B cell (primary cell): Measurements from ENCODE around the gene GNG7. TPM values are rescaled to one million over a fixed set of nuclear protein-coding genes. Genes with fewer than 3 reads are reported as not detected.

ENCODE experiments used
- ATAC-seq: fragments of 200-7000 bp; cut with Tn5 transposase; one replicate; pipeline ENCODE4 v1.10.0; 2021; ENCODE audit warnings: low read depth, mild to moderate bottlenecking, moderate number of reproducible peaks, moderate library complexity
- CTCF ChIA-PET: fragments of 350-600 bp; sonication (Branson Sonifier 250); formaldehyde crosslinking; loops from one replicate; lab custom pipeline; 2021; ENCODE audit warnings: antibody characterized with exemption, inconsistent platforms; lab: Charles Lee
- POLR2A ChIA-PET: fragments of 350-600 bp; sonication (Branson Sonifier 250); formaldehyde crosslinking; loops from one replicate; lab custom pipeline; 2021; ENCODE audit warnings: antibody characterized with exemption; lab: Charles Lee
- DNase-seq: peaks from one replicate; pipeline ENCODE4 v3.0.0; 2013
- H2AFZ ChIP-seq: 2 replicates; pipeline ENCODE4 v1.6.1; 2012; ENCODE audit warnings: mild to moderate bottlenecking, low read depth, low read length; ENCODE audit not compliant: insufficient read depth, poor library complexity, severe bottlenecking
- H3K27ac ChIP-seq, 2 donors: 1 replicate in 1 of 2; 2 replicates in 1 of 2; pipeline ENCODE4 v1.5.1; 2012 to 2013; ENCODE audit warnings: low read length in 2 of 2, mild to moderate bottlenecking in 2 of 2, moderate library complexity in 1 of 2
- H3K27me3 ChIP-seq, 4 experiments: fragments of 200-600 bp in 1 of 4; sonication (generic) in 1 of 4; replicated peaks in 1 of 4; 1 replicate in 2 of 4; 2 replicates in 2 of 4; pipeline versions ENCODE4 v1.6.1 to v1.7.0; 2013 to 2016; ENCODE audit warnings: low read length in 3 of 4, mild to moderate bottlenecking in 2 of 4, mixed read lengths in 1 of 4, moderate library complexity in 1 of 4; ENCODE audit not compliant: insufficient read depth in 4 of 4, control insufficient read depth in 3 of 4; ENCODE audit errors: control extremely low read depth in 1 of 4
- H3K36me3 ChIP-seq, 2 experiments: replicated peaks in 1 of 2; 1 replicate in 1 of 2; 2 replicates in 1 of 2; pipeline versions ENCODE4 v1.6.1 to v1.7.1; 2013; ENCODE audit warnings: low read length in 1 of 2; ENCODE audit not compliant: insufficient read depth in 2 of 2, control insufficient read depth in 1 of 2; ENCODE audit errors: control extremely low read depth in 1 of 2, extremely low read depth in 1 of 2
- H3K4me1 ChIP-seq, 2 donors: fragments of 200-600 bp in 1 of 2; sonication (generic) in 1 of 2; 1 replicate in 1 of 2; 2 replicates in 1 of 2; pipeline versions ENCODE4 v1.5.1 to v1.6.1; 2013 to 2017; ENCODE audit warnings: low read length in 2 of 2; ENCODE audit not compliant: control insufficient read depth in 2 of 2, insufficient read depth in 2 of 2
- H3K4me2 ChIP-seq: replicated peaks from 2 replicates; pipeline ENCODE3; 2012; ENCODE audit warnings: mild to moderate bottlenecking, low read depth, low read length; ENCODE audit not compliant: poor library complexity, severe bottlenecking
- H3K4me3 ChIP-seq, 5 experiments: fragments of 200-600 bp in 1 of 5; sonication (generic) in 1 of 5; 1 replicate in 3 of 5; 2 replicates in 2 of 5; pipeline versions ENCODE4 v1.5.1 to v1.7.0; 2011 to 2016; ENCODE audit warnings: low read length in 4 of 5, mild to moderate bottlenecking in 4 of 5, low read depth in 2 of 5, control low read depth in 1 of 5, moderate library complexity in 1 of 5; ENCODE audit not compliant: insufficient read depth in 1 of 5; ENCODE audit errors: control extremely low read depth in 1 of 5, extremely low read depth in 1 of 5
- H3K79me2 ChIP-seq: fragments of 200-600 bp; sonication (generic); one replicate; pipeline ENCODE4 v1.6.0; 2016; ENCODE audit warnings: low read length; ENCODE audit not compliant: control insufficient read depth, insufficient read depth
- H3K9ac ChIP-seq: fragments of 200-600 bp; sonication (generic); 2 replicates; pipeline ENCODE4 v1.6.1; 2017; ENCODE audit warnings: mild to moderate bottlenecking, low read length, moderate library complexity
- H3K9me3 ChIP-seq, 3 donors: one replicate each; pipeline versions ENCODE4 v1.6.1 to v1.7.1; 2013; ENCODE audit warnings: low read length in 2 of 3; ENCODE audit not compliant: control insufficient read depth in 2 of 3, insufficient read depth in 1 of 3; ENCODE audit errors: control extremely low read depth in 1 of 3
- H4K20me1 ChIP-seq: 2 replicates; pipeline ENCODE4 v1.6.0; 2012; ENCODE audit warnings: mild to moderate bottlenecking, low read length; ENCODE audit not compliant: insufficient read depth, control insufficient read depth, poor library complexity, severe bottlenecking
- H3K27ac Mint-ChIP-seq: one replicate; pipeline ENCODE4 v1.8.0; 2021; ENCODE audit warnings: mixed read lengths
- H3K27me3 Mint-ChIP-seq: one replicate; pipeline ENCODE4 v1.8.0; 2021; ENCODE audit warnings: mixed read lengths
- H3K4me1 Mint-ChIP-seq: one replicate; pipeline ENCODE4 v1.8.0; 2021; ENCODE audit warnings: mixed read lengths
- H3K4me3 Mint-ChIP-seq: one replicate; pipeline ENCODE4 v1.8.0; 2021; ENCODE audit warnings: mixed read lengths
- H3K9me3 Mint-ChIP-seq: one replicate; pipeline ENCODE4 v1.8.0; 2022; ENCODE audit warnings: mixed read lengths; ENCODE audit not compliant: insufficient read depth
- EZH2 ChIP-seq: IDR thresholded peaks from 2 replicates; pipeline ENCODE4 v1.6.1; 2012; ENCODE audit warnings: borderline replicate concordance, low read depth, mild to moderate bottlenecking, moderate library complexity, low read length; ENCODE audit not compliant: insufficient read depth, poor library complexity, severe bottlenecking
- WGBS: methylation state at CpG from one replicate; pipeline ENCODE4 v1.1.5; 2013; ENCODE audit warnings: missing lambda C conversion rate; ENCODE audit not compliant: insufficient coverage; 5-methylcytosine and 5-hydroxymethylcytosine counted together
- intact Hi-C: fragments of 100-400 bp; cut with micrococcal nuclease; formaldehyde crosslinking; loops from one replicate; pipeline ENCODE4 v1.10.0; 2022
- polyA plus RNA-seq: library from polyadenylated mRNA; depleted of rRNA; stranded (reverse); fragments of >200 nt; gene quantifications from 2 replicates; pipeline ENCODE4 v1.2.3, GENCODE V29; 2012
- total RNA-seq, 2 donors: library from RNA; stranded (reverse); fragments of 120-200 nt in 1 of 2; gene quantifications; 1 replicate in 1 of 2; 2 replicates in 1 of 2; pipeline versions ENCODE4 v1.2.3 to v1.2.4, GENCODE V29; 2013 to 2022
- TF ChIP-seq, protein P1 (sequence below): fragments of 200-600 bp; IDR thresholded peaks from one replicate; pipeline ENCODE4 v1.8.0; 2022; ENCODE audit warnings: antibody characterized with exemption, mild to moderate bottlenecking

The GNG7 gene
- total and polyA plus RNA-seq, 2 donors (not counting 1 experiment from before 2014, with no cell fraction given) = 76.3 to 153 TPM

DNA sequence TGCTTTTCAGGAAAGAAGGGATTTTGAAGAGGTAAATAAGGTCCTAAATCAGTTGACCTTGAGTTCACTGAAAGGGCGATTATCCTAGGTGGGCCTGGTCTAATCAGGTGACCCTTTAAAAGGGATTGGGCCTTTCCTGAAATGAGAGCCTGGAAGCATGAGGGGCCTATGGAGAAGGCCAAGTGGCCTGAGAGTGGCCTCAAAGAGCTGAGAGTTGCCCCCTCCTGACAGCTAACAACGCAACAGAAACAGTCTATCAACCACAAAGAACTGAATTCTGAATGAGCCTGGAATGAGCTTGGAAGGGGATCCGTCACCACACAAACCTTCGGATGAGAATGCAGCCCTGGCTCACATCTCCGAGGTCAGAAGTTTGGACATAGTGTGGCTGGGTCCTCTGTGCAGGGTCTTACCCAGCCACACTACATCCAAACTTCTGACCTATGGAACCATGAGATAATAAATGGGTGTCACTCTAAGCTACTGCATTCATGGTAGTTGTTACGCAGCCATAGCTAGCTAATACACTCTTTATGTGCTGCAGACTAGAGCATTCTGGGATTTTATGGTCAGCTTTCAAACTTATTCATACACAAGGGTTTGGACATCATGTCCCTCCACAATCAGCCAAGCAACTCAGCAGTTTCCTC is 72.0 kb downstream of the GNG7 start:
- Mint-ChIP-seq H3K27ac (peak overlapping the region; percentile 98), H3K27me3 (no peaks in the 10 kb centered on the region), H3K4me3 (peak overlapping the region; percentile 86), H3K4me1 (peaks cover 94% of the 10 kb centered on the region), H3K9me3 (no peaks in the 10 kb centered on the region)
- peaks cover 88 to 99% of the 10 kb centered on the region in 2 donors for H3K4me1 ChIP-seq
- H3K27ac ChIP-seq = peak overlapping the region; percentile 96 to 97
- no peak overlapping the region for H3K9ac ChIP-seq
- no peak for TF ChIP-seq EZH2
- TF ChIP-seq, protein P1, sequence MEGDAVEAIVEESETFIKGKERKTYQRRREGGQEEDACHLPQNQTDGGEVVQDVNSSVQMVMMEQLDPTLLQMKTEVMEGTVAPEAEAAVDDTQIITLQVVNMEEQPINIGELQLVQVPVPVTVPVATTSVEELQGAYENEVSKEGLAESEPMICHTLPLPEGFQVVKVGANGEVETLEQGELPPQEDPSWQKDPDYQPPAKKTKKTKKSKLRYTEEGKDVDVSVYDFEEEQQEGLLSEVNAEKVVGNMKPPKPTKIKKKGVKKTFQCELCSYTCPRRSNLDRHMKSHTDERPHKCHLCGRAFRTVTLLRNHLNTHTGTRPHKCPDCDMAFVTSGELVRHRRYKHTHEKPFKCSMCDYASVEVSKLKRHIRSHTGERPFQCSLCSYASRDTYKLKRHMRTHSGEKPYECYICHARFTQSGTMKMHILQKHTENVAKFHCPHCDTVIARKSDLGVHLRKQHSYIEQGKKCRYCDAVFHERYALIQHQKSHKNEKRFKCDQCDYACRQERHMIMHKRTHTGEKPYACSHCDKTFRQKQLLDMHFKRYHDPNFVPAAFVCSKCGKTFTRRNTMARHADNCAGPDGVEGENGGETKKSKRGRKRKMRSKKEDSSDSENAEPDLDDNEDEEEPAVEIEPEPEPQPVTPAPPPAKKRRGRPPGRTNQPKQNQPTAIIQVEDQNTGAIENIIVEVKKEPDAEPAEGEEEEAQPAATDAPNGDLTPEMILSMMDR = no peak
- peaks cover 0 to 16% of the 10 kb centered on the region in 2 experiments for H3K36me3 ChIP-seq
- ATAC-seq = no peak
- intact Hi-C loops = no loop called here
- no peak overlapping the region for H2AFZ ChIP-seq
- no peaks in the 10 kb centered on the region for H3K27me3 ChIP-seq
- ChIA-PET POLR2A (interaction anchor here (0.6 to 2.9 kb wide), 6 partner anchors 8 to 154 kb away, joined by 3 to 14 read pairs (median 8); partner anchors contain the start of gene GADD45B), CTCF (interaction anchor here (0.9 to 25.1 kb wide), 4 partner anchors 14 to 158 kb away, joined by 3 to 593 read pairs (median 8); no protein-coding TSS in a partner anchor)
- peaks cover 0 to 32% (median 18%) of the 10 kb centered on the region in 3 donors for H3K9me3 ChIP-seq
- H3K4me2 ChIP-seq = peak overlapping the region; percentile 88
- H3K79me2 ChIP-seq = peaks cover 100% of the 10 kb centered on the region
- no peak overlapping the region for H3K4me3 ChIP-seq
- DNase-seq = no peak
- peaks cover 58% of the 10 kb centered on the region for H4K20me1 ChIP-seq
- 100% methylated on average over 3 of the region's 6 CpGs for WGBS
